ENCODE results near the gene BMAL1. TPM values are rescaled to one million over a fixed set of nuclear protein-coding genes. Genes with fewer than 3 reads are reported as not detected.
A peak's percentile ranks its signal among the peaks of the same experiment; 100 is the strongest.

BMAL1 gene
- total RNA-seq, 1 experiment from 2014 or later: 19.9 TPM

DNA sequence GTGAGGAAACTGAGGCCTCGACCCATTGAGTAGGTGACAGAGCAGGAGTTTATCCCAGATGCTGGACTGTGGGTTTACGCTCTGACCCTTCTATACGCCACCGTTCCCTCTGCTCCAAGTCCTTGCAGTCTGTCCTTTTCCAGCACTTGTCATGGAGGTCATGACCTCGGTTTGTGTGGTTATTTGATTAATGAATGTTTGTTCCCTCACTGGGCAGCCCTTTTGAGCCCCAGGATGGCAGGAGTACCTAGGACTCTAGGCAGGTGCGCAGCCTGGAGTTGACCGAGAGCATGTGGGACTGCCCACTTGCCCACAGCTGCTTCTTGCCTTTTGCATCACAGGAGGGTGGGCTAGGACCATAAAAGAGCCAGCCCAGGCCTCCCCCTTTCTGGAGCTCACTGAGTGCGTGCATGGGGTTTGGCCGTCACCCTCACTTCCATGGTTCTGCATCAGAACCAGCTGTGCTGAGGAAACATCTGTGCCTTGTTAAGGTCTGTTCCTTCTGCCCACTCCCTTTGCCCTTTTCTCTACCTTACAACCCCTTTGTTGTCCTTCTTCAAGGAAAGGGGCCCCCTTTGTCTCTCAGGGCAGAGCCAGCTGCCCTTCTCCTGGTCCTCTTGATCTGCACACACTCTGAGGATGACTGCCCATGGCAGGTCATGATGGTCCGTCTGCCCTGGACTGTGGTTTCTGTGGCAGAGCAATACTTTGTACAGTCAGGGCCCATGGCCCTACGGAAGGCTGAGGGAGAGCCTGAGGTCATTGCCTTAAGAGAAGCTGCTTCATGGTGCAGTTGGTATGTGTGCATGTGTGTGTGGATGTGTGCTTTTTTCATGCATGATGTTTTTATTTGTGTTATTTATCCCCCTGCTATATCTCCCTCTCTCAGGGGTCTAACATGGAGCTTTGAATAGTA, 38.2 kb downstream of the BMAL1 start:
- DNase-seq (ENCODE audit: low spot score): peak; percentile 27

DNA sequence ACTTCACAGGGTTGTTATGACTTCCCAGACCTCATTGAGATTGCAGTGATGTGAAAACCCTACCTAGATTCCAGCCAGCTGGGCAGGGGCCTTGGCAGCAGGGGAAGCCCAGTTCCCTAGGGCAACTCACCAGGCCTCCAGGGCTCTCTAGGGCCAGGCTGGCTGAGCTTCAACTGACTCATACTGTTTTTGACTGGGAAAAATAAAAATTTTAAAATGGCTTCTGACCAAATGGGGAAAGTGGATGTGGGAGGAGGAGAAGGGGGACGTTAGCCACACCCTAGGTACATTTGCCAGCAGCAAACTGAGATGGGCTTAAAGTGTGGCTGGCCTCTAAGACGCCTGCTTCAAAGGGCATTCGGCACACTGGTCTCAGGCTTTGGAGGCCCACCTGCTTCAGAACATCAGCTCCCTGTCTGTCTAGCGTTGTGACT, 39.0 kb downstream of the BMAL1 start:
- DNase-seq (ENCODE audit: low spot score): peak; percentile 87

DNA sequence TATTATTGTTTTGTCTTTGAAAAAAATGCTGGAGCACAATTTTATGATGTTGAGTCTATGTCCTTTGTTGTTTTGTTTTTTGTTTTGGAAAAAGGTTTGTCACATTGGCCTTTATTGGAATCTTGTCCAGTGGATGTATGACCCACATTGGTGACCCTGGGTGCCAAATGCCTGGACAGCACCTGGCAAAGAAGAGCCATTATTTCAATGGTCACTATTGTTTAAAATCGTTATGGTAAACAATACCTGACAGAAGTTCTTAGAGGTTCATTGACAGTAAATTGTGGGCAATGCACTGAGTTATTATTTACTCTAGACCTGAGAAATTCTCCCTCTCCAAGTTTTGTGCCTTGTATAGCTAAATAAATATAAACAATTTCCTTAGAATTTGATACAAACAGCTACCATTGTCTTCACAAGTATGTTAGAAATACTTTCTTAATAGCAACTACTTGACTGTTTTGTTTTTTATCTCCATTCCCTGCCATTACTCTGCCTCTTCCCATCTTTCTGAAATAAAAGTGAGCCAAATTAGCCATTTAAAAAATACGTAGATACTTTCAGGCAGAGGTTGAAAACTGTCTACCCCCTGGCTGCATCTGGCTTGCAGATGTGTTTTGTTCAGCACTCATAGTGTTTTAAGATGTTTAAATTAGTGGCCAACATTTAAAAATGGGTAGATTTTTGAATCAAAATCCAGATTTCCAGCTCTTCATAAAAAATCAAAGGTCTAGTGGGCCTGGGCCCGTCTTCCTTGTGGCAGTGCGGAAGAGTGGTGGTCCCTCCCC, 39.9 kb downstream of the BMAL1 start:
- no peak for DNase-seq (ENCODE audit: low spot score)

DNA sequence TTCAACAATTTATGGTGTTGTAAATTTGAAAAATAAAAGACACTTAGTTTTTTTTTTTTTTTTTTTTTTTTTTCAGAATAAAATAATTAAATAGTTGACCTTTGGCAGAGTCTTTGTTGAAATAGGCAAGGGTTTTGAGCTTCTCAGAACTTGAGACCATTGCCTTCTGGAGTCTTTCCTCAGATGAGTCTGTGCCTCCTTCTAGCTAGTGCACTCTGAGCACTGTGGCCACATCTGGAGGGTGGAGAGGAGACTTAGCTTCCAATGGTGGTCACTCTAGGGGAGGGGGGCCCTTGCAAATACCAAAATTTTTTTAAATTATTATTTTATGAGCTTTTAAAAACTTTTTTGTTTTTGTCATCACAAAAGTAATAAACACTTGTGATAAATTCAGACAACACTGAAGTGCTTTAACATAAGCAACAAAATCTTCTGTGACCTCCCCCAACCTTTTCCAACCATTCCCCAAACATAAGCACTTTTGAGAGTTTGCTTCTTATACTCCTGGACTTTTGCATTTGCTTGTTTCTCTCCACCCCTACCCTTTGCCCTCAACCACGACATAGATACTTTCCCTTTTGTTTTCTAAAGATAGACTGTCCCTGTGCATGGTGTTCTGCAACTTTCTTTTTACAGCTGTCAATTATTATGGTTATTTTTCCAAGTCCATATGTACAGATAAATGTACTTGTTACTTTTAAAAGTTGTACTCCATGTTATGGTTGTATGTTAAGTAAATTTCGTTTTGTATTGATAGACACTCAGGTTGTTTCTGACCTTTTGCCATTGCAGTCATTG, 41.1 kb downstream of the BMAL1 start:
- DNase-seq (ENCODE audit: low spot score): no peak

DNA sequence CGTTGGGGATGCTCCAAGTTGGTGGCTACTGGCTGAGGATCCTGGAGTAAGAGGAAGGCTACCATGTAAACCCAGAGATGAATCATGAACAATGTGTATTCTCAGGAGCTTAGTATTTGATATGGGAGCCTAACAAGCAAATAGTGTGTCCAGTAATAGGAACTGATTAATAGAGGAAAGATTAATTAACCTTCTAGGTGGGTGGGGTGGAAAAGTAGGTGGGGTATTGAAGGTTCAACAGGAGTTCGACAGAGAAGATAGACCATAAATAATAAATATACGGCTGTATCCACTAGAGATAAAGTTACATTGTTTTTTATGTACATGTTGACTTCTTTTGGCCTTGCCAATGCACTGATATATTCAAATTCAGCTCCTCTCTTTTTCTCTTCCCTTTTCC, 43.1 kb downstream of the BMAL1 start:
- DNase-seq (ENCODE audit: low spot score): no peak

DNA sequence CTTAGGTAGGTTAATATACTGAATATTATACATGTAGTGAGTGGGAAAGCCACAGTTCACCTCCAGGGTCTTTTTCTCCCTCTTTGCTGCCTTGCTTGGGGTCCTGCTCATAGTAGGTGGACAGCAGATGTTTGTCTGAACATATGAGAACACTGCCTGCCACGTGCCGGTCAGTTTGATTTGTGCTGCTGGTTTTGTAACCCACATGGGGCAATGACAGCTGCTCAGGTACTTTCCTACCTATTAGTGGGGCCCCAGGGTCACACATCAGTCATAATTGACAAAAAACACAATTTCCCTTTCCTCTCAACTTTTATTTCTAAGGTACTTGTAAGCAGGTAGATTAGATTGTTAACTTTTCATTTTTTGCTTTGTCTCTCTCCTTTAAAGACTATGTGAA, 43.8 kb downstream of the BMAL1 start:
- no peak for DNase-seq (ENCODE audit: low spot score)

DNA sequence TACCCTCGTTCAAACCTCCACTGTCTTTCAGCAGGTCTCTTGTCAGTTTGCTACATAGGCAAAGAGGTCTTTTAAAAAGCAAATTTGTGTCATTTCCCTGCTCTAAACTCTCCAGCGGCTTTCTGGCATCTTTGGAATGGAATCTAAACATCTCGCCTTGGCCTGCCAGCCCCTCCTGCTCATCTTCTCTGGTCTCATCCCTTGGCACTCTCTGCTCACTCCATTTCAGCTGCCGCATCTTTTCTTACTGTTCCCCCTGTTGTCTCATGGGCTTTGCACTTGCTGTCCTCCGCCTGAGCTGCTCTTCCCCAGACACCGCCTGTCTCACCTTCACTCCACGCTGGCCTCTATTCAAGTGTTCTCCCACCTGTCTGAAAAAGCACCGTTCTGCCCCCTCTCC, 46.6 kb downstream of the BMAL1 start:
- no peak for DNase-seq (ENCODE audit: low spot score)

DNA sequence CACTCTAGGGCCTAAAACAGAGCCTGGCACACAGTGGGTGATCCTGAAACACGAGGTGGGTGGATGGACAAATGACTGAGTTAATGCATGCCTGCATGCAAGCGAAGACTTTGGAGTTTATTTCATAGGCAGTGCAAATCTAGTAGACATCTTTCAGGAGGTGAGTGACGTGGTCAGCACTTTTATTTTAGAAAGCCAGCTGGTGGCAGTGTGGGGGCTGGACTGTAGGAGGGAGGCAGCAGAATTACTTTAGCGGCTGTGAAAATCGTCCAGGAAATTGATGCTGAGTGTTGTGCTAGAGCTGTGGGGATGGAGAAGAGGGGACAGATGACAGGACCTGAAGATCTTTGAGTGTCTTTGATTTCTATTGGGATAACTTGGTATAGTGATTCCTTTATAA, 47.1 kb downstream of the BMAL1 start:
- no peak for DNase-seq (ENCODE audit: low spot score)

DNA sequence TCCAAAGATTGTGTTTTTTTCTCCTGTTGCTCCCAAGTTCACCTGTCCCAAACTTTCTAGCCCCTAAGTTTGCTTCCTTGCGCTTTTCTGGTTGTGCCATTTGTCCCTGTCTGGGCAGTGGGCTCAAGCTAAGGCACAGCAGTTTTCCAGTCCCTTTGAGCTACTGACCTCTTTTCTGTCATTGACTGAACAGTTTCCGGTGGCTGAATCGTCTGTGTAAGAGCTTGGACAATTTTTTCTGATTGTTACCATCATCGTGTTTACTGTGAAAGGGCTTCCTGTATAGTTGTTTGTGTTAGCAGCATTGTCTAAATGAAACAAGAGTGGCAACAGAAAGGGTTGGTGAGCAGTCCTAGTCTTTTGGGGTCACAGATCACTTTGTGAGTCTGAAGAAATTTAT, 49.8 kb downstream of the BMAL1 start:
- no peak for DNase-seq (ENCODE audit: low spot score)

DNA sequence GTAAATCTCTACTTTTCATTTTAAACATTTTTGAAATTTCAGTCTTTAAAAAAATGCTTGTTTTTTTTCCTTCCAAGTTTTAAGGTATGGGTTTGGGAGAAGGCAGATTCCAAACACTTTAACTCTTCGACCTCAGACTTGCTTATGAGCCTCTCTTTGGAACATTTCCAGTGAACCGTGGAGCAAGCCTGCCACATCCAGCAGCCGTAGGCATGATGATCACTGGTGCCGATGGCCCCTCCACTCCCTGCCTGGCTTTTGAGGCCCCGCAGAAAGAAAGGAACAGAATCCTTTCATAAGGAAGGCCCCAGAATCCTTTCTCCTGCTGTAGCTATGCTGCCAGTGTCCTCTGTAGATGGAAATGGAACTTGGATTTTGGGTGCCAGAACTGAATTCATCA, 50.7 kb downstream of the BMAL1 start:
- DNase-seq (ENCODE audit: low spot score): no peak

DNA sequence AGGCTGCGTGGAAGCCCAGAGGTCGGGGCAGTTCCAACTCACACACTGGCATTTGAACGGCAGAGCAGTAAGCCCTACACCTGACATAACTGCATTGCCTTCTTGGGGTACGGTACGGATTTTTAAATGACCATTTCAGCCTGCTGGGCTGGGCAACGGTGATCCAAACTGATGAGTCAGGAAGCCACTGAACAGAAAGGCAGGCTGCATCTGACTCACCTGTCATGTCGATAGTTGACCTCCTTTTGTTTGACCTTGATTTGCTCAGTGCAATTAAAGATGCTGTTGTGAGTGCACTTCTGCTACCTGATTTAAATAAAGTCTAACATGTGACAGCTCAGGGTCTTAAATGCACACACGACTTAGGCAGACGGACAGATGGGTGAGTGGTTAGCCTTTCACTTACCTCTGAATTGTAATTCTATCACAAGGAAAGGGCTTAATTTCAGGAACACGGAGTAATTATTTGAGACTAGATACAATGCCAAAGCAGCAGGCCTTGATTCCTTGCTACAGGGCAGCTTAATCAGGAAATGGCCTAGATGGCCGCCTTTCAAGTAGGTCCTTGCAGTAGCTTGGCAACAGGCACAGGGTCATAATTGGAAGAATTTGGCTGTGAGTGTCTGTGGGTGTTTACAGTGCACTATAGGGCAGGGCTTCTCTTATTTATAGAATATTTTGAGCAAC, 52.2 kb downstream of the BMAL1 start:
- DNase-seq (ENCODE audit: low spot score): peak; percentile 68

DNA sequence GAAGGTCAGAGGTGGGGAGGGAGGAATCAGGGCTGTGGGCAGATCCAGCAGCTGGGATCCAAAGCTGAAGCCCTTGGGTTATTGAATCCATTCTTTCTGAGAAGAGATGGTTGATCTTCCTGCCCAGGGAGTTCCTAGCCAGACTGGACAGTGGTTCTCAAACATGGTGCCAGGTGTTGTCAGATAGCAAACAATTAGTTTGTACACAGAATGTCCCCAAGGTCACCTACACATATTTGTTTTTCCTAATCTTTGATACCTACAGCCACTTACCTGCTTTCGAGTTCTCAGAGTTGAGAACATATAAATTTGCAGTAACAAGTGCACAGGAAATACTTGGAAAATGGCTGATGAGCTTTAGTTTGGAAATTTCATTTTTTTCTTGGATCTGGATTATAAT, 54.5 kb downstream of the BMAL1 start:
- DNase-seq (ENCODE audit: low spot score): no peak

DNA sequence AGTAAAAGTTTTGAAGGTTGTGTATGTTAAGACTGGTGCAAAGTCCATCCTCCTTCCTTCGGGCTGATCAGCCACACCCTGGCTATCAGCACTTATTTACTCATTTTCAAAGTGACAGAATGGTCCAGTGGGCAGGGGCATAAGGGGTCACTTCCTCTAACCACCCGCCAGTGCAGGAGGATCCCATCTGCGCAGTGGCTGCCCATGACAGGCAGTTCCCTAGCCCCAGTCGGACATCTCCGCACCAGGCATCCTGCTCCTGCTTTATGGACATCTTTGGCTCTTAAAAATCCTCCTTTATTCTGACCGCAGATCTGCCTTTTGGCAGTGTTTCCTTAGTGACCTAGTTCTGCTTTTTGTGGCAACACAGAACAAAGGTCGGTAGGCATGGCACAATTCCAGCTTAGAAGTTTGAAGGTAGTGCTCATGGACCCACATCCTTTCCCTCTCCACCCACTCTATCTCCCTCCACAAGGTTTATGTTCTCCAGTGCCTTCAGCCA, 55.9 kb downstream of the BMAL1 start:
- peak; percentile 76 for DNase-seq (ENCODE audit: low spot score)

DNA sequence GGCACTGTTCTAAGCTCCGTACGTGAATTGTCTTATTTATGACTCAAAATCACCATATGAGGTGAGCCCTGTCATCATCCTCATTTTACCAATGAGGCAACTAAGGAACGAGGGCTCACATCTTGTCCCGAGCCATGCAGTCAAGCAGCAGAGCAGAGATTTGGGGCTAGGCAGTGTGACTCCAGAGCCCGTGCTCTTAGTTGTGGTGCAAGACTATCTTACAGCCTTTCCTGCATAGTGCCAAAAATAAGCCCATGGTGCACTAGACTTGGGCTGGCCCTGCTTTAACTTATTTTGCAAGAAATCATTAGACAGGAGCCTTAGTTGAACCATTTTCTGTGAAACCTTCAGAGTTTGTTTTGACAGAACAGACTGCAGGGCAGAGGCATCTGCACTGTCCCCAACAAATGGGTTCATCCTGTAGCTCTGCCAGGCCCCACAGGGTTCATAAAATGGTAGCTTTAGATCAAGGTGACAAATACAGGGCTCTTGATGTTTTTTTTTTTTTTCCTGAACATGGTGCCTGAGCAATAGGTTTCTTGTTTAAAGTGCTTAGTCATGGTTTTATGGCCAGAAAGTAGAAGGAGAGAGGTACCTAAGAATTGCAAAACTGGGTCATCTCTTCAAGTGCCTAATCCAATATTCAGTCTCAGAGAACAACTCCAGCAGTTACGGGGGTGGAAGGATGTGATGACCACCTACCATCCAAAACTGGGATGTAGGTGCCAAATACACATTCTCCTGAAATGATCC, 56.6 kb downstream of the BMAL1 start:
- no peak for DNase-seq (ENCODE audit: low spot score)

DNA sequence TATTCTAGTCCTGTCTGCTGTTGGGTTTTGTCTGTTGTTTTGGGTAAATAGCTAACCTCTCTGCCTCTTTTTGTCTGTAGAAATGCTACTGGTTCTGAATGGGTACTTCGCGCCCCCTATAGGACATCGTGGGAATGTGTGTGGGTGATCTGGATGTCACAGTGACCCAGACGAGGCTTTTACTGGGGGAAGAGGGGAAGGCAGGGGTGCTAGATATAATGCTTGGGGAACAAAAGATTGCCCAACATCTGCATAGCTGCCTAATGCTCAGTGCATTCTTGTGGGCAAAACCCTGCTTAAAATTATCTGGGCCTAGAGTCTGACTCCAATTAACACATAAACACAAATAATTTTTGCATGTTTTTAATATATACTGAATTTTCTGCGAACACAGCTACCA, 57.7 kb downstream of the BMAL1 start:
- peak; percentile 78 for DNase-seq (ENCODE audit: low spot score)

DNA sequence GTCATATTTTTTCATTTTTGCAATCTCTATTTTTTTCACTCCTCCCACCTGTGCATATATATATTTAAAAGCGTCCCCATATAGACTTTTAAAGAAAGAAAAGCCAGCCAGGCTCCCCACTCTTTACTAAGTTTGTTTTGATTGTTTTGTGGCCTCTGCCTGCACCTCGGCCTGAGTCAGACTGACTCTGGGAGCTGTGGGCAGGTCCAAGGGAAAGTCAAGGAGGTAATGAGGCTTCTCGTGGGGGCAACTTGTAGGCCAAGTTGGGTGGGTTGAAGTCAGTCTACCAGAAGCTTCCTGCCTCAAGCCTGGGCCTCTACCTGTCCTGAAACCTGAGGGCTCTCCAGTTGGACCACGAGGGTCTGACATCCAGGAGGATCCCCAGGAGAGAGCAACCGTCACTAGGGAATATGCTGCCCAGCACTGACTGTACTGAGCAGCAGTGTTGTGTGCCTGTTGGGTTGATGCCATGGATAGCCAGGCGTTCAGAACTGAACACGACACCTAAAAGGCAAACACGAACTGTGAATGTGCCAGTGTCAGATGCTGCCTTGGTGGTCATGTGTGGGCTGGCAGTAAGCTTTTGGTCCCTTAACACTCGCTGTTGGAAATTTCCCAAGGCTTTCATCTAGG, 58.8 kb downstream of the BMAL1 start:
- no peak for DNase-seq (ENCODE audit: low spot score)

DNA sequence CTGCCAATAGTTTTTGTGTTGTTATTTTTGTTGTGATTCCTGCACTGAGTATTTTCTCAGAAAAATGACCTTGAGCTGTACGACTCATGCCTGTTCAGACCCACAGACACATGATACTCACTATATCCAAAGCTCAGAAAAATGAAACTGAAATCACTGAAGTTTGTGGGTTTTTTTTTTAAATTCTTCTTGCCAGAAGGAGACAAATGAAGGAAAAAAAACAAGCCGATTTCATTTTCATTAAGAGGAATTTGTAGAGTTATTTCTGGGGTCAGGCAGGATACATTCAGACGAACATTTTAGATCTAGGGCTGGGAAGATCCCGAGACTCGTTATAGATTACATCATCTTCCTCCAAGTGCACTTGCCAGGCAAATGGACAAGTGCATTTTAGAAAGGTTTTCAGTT, 60.4 kb downstream of the BMAL1 start:
- no peak for DNase-seq (ENCODE audit: low spot score)

DNA sequence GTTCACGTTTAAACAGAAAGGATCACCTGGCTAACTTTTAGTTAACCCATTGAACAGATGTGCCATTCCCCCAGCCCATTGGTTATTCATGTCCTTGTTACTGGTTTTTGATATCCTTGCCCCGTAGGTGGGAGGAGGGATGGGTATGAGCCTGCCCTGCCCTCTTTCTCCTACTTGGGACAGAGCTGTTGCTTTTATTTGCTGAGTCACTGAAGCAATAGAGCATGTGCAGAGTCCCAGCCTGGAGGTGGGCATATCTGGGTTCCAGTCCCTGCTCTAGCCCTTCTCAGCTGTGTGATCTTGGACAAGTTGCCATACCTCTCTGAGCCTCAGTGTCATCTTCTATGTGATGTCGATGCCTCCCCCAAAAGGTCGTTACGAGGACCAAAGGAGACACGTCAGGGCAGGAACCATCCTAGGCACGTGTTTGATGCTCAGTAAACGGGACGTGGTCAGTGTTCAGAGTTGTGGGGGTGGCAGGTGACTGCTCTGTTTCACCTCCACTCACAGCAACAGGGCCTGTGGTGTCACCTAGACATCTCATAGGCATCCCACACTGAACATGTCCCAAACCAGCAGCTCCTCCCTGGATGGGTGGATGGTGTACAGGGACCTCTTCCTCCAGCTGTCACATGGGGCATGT, 61.0 kb downstream of the BMAL1 start:
- DNase-seq (ENCODE audit: low spot score): peak; percentile 82
